ENCODE measurements around the gene NLRC5.
"Not testable (repeated sequence)": the region's sequence is repeated elsewhere in the genome, so short reads cannot be mapped to it uniquely, and the experiment has no call there.

Gene NLRC5

GRCh38 chr16:57053206-57053605 is 63.8 kb downstream of the NLRC5 start:
- DNase-seq: no peak

GRCh38 chr16:57054338-57054737 is 65.0 kb downstream of the NLRC5 start:
- no peak for DNase-seq

GRCh38 chr16:57054771-57055170 is 65.4 kb downstream of the NLRC5 start:
- no peak for DNase-seq

GRCh38 chr16:57055671-57056070 is 66.3 kb downstream of the NLRC5 start:
- no peak for DNase-seq

- DNase-seq: no peak
These were observed 69.0 kb downstream of the NLRC5 start for GRCh38 chr16:57058291-57058861.

- no peak for DNase-seq
These were observed 71.1 kb downstream of the NLRC5 start for GRCh38 chr16:57060323-57061083.

- DNase-seq: no peak
These were observed 71.9 kb downstream of the NLRC5 start for GRCh38 chr16:57061084-57061905.

- no peak for DNase-seq
These were observed 73.0 kb downstream of the NLRC5 start for GRCh38 chr16:57062329-57062728.

- not testable (repeated sequence) for DNase-seq
These were observed 73.8 kb downstream of the NLRC5 start for GRCh38 chr16:57063189-57063588.

- DNase-seq: no peak
These were observed 75.6 kb downstream of the NLRC5 start for GRCh38 chr16:57064995-57065394.

- no peak for DNase-seq
These were observed 77.3 kb downstream of the NLRC5 start for GRCh38 chr16:57066625-57067024.

- DNase-seq: no peak
These were observed 78.0 kb downstream of the NLRC5 start for GRCh38 chr16:57067347-57067746.

GRCh38 chr16:57069053-57069452 is 79.7 kb downstream of the NLRC5 start:
- DNase-seq: no peak

- no peak for DNase-seq
These were observed 80.4 kb downstream of the NLRC5 start for GRCh38 chr16:57069635-57070370.

GRCh38 chr16:57070424-57070823 is 81.1 kb downstream of the NLRC5 start:
- DNase-seq: no peak

- not testable (repeated sequence) for DNase-seq
These were observed 81.8 kb downstream of the NLRC5 start for GRCh38 chr16:57071081-57071732.

- DNase-seq: no peak
These were observed 82.7 kb downstream of the NLRC5 start for GRCh38 chr16:57071831-57072582.

GRCh38 chr16:57072616-57073275 is 83.4 kb downstream of the NLRC5 start:
- DNase-seq: no peak

- no peak for DNase-seq
These were observed 88.4 kb downstream of the NLRC5 start for GRCh38 chr16:57077714-57078113.

- no peak for DNase-seq
These were observed 92.4 kb downstream of the NLRC5 start for GRCh38 chr16:57081744-57082143.

GRCh38 chr16:57082664-57083063 is 93.3 kb downstream of the NLRC5 start:
- DNase-seq: no peak

All from activated CD4-positive, alpha-beta T cell treated with anti-CD3 and anti-CD28 coated beads, Interleukin-10, Interleukin-2, amounts not matched to agents 100 ng/mL and 50 ng/mL, durations not matched to agents 16 hours and 8 hours (primary cell).